Neural cell (in vitro differentiated cells): ENCODE results near the gene PCDH9. TPM values are rescaled to one million over a fixed set of nuclear protein-coding genes. Genes with fewer than 3 reads are reported as not detected.

ENCODE experiments used
- H2AFZ ChIP-seq: fragments of 200-600, 300-800 bp; sonication (generic), shearing (Covaris generic); 2 replicates; pipeline ENCODE4 v1.6.0; 2014; ENCODE audit warnings: low read depth, mild to moderate bottlenecking, antibody characterized with exemption, low read length, moderate library complexity
- H3F3A ChIP-seq: fragments of 200-600 bp; shearing (Covaris generic); 2 replicates; pipeline ENCODE4 v1.6.1; 2016; ENCODE audit warnings: mild to moderate bottlenecking, moderate library complexity, mixed read lengths, antibody characterized with exemption, low read length; ENCODE audit not compliant: insufficient read depth, poor library complexity, severe bottlenecking
- H3K27ac ChIP-seq: fragments of 200-600, 300-800 bp; sonication (generic), shearing (Covaris generic); 2 replicates; pipeline ENCODE4 v1.5.1; 2014; ENCODE audit warnings: mild to moderate bottlenecking, low read length, moderate library complexity
- H3K27me3 ChIP-seq: fragments of 300-800, 200-600 bp; sonication (generic), shearing (Covaris generic); 2 replicates; pipeline ENCODE4 v1.6.0; 2014; ENCODE audit warnings: mild to moderate bottlenecking, low read depth, low read length, moderate library complexity; ENCODE audit not compliant: insufficient read depth
- H3K36me3 ChIP-seq: fragments of 300-800, 200-600 bp; sonication (generic), shearing (Covaris generic); 2 replicates; pipeline ENCODE4 v1.5.1; 2014; ENCODE audit warnings: mild to moderate bottlenecking, antibody characterized with exemption, low read length, moderate library complexity; ENCODE audit not compliant: insufficient read depth
- H3K4me2 ChIP-seq: fragments of 300-800, 200-600 bp; sonication (generic), shearing (Covaris generic); 2 replicates; pipeline ENCODE4 v1.6.0; 2014; ENCODE audit warnings: mild to moderate bottlenecking, low read length
- H3K4me3 ChIP-seq: fragments of 300-800, 200-600 bp; sonication (generic), shearing (Covaris generic); 2 replicates; pipeline ENCODE4 v1.5.1; 2014; ENCODE audit warnings: mild to moderate bottlenecking, low read length, moderate library complexity
- H3K79me2 ChIP-seq: fragments of 200-600 bp; shearing (Covaris generic); replicated peaks from 2 replicates; pipeline ENCODE4 v1.6.0; 2014; ENCODE audit warnings: mild to moderate bottlenecking, low read length, moderate library complexity; ENCODE audit not compliant: insufficient read depth
- H3K9ac ChIP-seq: fragments of 300-800, 200-600 bp; sonication (generic), shearing (Covaris generic); 2 replicates; pipeline ENCODE4 v1.6.1; 2016; ENCODE audit warnings: mild to moderate bottlenecking, low read length, mixed read lengths
- H3K9me2 ChIP-seq: fragments of 200-600 bp; shearing (Covaris generic); 2 replicates; pipeline ENCODE4 v1.6.1; 2016; ENCODE audit warnings: mild to moderate bottlenecking, low read length, mixed read lengths; ENCODE audit not compliant: insufficient read depth
- H3K9me3 ChIP-seq: fragments of 200-600, 300-800 bp; sonication (generic), shearing (Covaris generic); 2 replicates; pipeline ENCODE4 v1.6.1; 2016; ENCODE audit warnings: mild to moderate bottlenecking, mixed run types, low read length, moderate library complexity, mixed read lengths
- H4K20me1 ChIP-seq: fragments of 200-600 bp; shearing (Covaris generic); 2 replicates; pipeline ENCODE4 v1.6.1; 2016; ENCODE audit warnings: mild to moderate bottlenecking, mixed run types; ENCODE audit not compliant: insufficient read depth
- CTCF ChIP-seq: fragments of 450-650 bp; IDR thresholded peaks from 2 replicates; pipeline ENCODE4 v1.5.1; 2014; ENCODE audit warnings: antibody characterized with exemption, mild to moderate bottlenecking, moderate library complexity; ENCODE audit not compliant: poor library complexity, severe bottlenecking
- EP300 ChIP-seq: fragments of 450-650 bp; conservative IDR thresholded peaks from 2 replicates; pipeline ENCODE4 v1.6.1; 2014; ENCODE audit warnings: antibody characterized with exemption, mild to moderate bottlenecking, moderate library complexity; ENCODE audit not compliant: poor library complexity, severe bottlenecking
- EZH2 ChIP-seq: fragments of 200-600, 300-800 bp; shearing (Covaris generic), sonication (generic); IDR thresholded peaks from 2 replicates; pipeline ENCODE4 v1.6.1; 2014; ENCODE audit warnings: antibody characterized with exemption, low read length, borderline replicate concordance, mild to moderate bottlenecking; ENCODE audit not compliant: insufficient read depth, poor library complexity, severe bottlenecking
- MXI1 ChIP-seq: fragments of 450-650 bp; conservative IDR thresholded peaks from 2 replicates; pipeline ENCODE4 v1.6.1; 2014; ENCODE audit warnings: antibody characterized with exemption, mild to moderate bottlenecking; ENCODE audit not compliant: poor library complexity, severe bottlenecking
- POLR2AphosphoS5 ChIP-seq: IDR thresholded peaks from 2 replicates; pipeline ENCODE4 v1.6.1; 2012
- RAD21 ChIP-seq: fragments of 450-650 bp; conservative IDR thresholded peaks from 2 replicates; pipeline ENCODE4 v1.6.1; 2014; ENCODE audit warnings: antibody characterized with exemption, mild to moderate bottlenecking, moderate library complexity
- REST ChIP-seq: IDR thresholded peaks from 2 replicates; pipeline ENCODE4 v1.6.1; 2012; ENCODE audit warnings: borderline replicate concordance
- SMC3 ChIP-seq: fragments of 450-650 bp; conservative IDR thresholded peaks from 2 replicates; pipeline ENCODE4 v1.6.1; 2014; ENCODE audit warnings: antibody characterized with exemption, mild to moderate bottlenecking, moderate library complexity; ENCODE audit not compliant: poor library complexity
- TAF1 ChIP-seq: IDR thresholded peaks from 2 replicates; pipeline ENCODE4 v1.6.1; 2012; ENCODE audit warnings: low read depth
- polyA plus RNA-seq: library from polyadenylated mRNA; depleted of rRNA; stranded (reverse); fragments of >200 nt; gene quantifications from 2 replicates; pipeline ENCODE4 v1.2.3, GENCODE V29; 2014

Gene PCDH9
- polyA plus RNA-seq, 1 donor from 2014 or later = 4.6 TPM

- no peaks in the 10 kb centered on the region for H3K79me2 ChIP-seq
- no peak overlapping the region for H3K4me3 ChIP-seq
- H3K36me3 ChIP-seq = no peaks in the 10 kb centered on the region
- TF ChIP-seq REST (no peak), MXI1 (no peak), EP300 (no peak), RAD21 (no peak), EZH2 (no peak), SMC3 (no peak), TAF1 (no peak), POLR2AphosphoS5 (no peak)
- no peak overlapping the region for H2AFZ ChIP-seq
- no peaks in the 10 kb centered on the region for H3K9me3 ChIP-seq
- no peaks in the 10 kb centered on the region for H3F3A ChIP-seq
- no peak overlapping the region for H3K9ac ChIP-seq
- no peak overlapping the region for H3K27ac ChIP-seq
- H3K4me2 ChIP-seq = no peak overlapping the region
- no peaks in the 10 kb centered on the region for H4K20me1 ChIP-seq
- H3K9me2 ChIP-seq = no peaks in the 10 kb centered on the region
- H3K27me3 ChIP-seq = no peaks in the 10 kb centered on the region
Observed at GRCh38 chr13:66972659-66973058, 257.5 kb downstream of the PCDH9 start.

- TF ChIP-seq CTCF (no peak), EP300 (no peak), POLR2AphosphoS5 (no peak), RAD21 (no peak), SMC3 (no peak), MXI1 (no peak), EZH2 (no peak), REST (no peak), TAF1 (no peak)
- H3K9ac ChIP-seq = no peak overlapping the region
- no peaks in the 10 kb centered on the region for H3K27me3 ChIP-seq
- H3F3A ChIP-seq = no peaks in the 10 kb centered on the region
- no peaks in the 10 kb centered on the region for H4K20me1 ChIP-seq
- H3K9me3 ChIP-seq = no peaks in the 10 kb centered on the region
- H3K9me2 ChIP-seq = no peaks in the 10 kb centered on the region
- H3K79me2 ChIP-seq = no peaks in the 10 kb centered on the region
- H2AFZ ChIP-seq = no peak overlapping the region
- H3K4me2 ChIP-seq = no peak overlapping the region
- H3K4me3 ChIP-seq = no peak overlapping the region
- no peak overlapping the region for H3K27ac ChIP-seq
- no peaks in the 10 kb centered on the region for H3K36me3 ChIP-seq
Observed at GRCh38 chr13:66971004-66971403, 259.1 kb downstream of the PCDH9 start.
